Measurements from ENCODE around the gene ZBTB12.
"Not testable (repeated sequence)": the region's sequence is repeated elsewhere in the genome, so short reads cannot be mapped to it uniquely, and the experiment has no call there.

Gene ZBTB12

GRCh38 chr6:31874836-31875572 lies 26.9 kb downstream of the ZBTB12 start:
- no peak for DNase-seq (ENCODE audit: low read depth in 2 of 2)

- DNase-seq (ENCODE audit: low read depth in 2 of 2): no peak
Measured at GRCh38 chr6:31874084-31874670, 27.7 kb downstream of the ZBTB12 start.

GRCh38 chr6:31871046-31871659 lies 30.7 kb downstream of the ZBTB12 start:
- no peak for DNase-seq (ENCODE audit: low read depth in 2 of 2)

- no peak for DNase-seq (ENCODE audit: low read depth in 2 of 2)
Measured at GRCh38 chr6:31870385-31870921, 31.4 kb downstream of the ZBTB12 start.

- DNase-seq (ENCODE audit: low read depth in 2 of 2): no peak
Measured at GRCh38 chr6:31869343-31869742, 32.5 kb downstream of the ZBTB12 start.

GRCh38 chr6:31868658-31868971 lies 33.3 kb downstream of the ZBTB12 start:
- not testable (repeated sequence) for DNase-seq (ENCODE audit: low read depth in 2 of 2)

GRCh38 chr6:31865205-31866118 lies 36.4 kb downstream of the ZBTB12 start:
- DNase-seq (ENCODE audit: low read depth in 2 of 2): no peak

GRCh38 chr6:31864818-31865204 lies 37.1 kb downstream of the ZBTB12 start:
- DNase-seq (ENCODE audit: low read depth in 2 of 2): no peak

GRCh38 chr6:31864123-31864562 lies 37.7 kb downstream of the ZBTB12 start:
- DNase-seq (ENCODE audit: low read depth in 2 of 2): not testable (repeated sequence)

- DNase-seq (ENCODE audit: low read depth in 2 of 2): peak; percentile 96 to 97
Measured at GRCh38 chr6:31862344-31863235, 39.3 kb downstream of the ZBTB12 start, which contains the start of gene NEU1. Gene NEU1 (minus strand): TSS chr6:31862821. CDS start chr6:31862776, 45 bp downstream.

GRCh38 chr6:31861919-31862343 lies 40.0 kb downstream of the ZBTB12 start:
- DNase-seq (ENCODE audit: low read depth in 2 of 2): no peak

GRCh38 chr6:31861150-31861549 lies 40.7 kb downstream of the ZBTB12 start:
- DNase-seq (ENCODE audit: low read depth in 2 of 2): no peak

GRCh38 chr6:31860349-31860748 lies 41.5 kb downstream of the ZBTB12 start:
- DNase-seq (ENCODE audit: low read depth in 2 of 2): no peak

GRCh38 chr6:31859923-31860322 lies 42.0 kb downstream of the ZBTB12 start:
- no peak for DNase-seq (ENCODE audit: low read depth in 2 of 2)

- no peak for DNase-seq (ENCODE audit: low read depth in 2 of 2)
Measured at GRCh38 chr6:31858707-31859106, 43.2 kb downstream of the ZBTB12 start.

- DNase-seq (ENCODE audit: low read depth in 2 of 2): not testable (repeated sequence)
Measured at GRCh38 chr6:31857774-31858173, 44.1 kb downstream of the ZBTB12 start.

- DNase-seq (ENCODE audit: low read depth in 2 of 2): not testable (repeated sequence)
Measured at GRCh38 chr6:31851980-31852718, 49.7 kb downstream of the ZBTB12 start.

- DNase-seq (ENCODE audit: low read depth in 2 of 2): no peak
Measured at GRCh38 chr6:31851485-31851832, 50.4 kb downstream of the ZBTB12 start.

GRCh38 chr6:31850765-31851484 lies 51.0 kb downstream of the ZBTB12 start:
- no peak for DNase-seq (ENCODE audit: low read depth in 2 of 2)

Data from activated CD4-positive, alpha-beta T cell treated with anti-CD3 and anti-CD28 coated beads for 24 hours (primary cell).